GM21526 (cell line): ENCODE results near the gene DRD2.

Source experiments
- ATAC-seq: cut with Tn5 transposase; IDR thresholded peaks from one replicate; pipeline ENCODE4 v1.9.1; 2021; ENCODE audit warnings: moderate library complexity; ENCODE audit not compliant: unreplicated experiment, low FRiP score

Gene DRD2

GRCh38 chr11:113487622-113488021 is 12.4 kb upstream of the DRD2 start:
- ATAC-seq: no peak

- ATAC-seq: no peak
Observed at GRCh38 chr11:113484223-113484622, 9.0 kb upstream of the DRD2 start.

DNA sequence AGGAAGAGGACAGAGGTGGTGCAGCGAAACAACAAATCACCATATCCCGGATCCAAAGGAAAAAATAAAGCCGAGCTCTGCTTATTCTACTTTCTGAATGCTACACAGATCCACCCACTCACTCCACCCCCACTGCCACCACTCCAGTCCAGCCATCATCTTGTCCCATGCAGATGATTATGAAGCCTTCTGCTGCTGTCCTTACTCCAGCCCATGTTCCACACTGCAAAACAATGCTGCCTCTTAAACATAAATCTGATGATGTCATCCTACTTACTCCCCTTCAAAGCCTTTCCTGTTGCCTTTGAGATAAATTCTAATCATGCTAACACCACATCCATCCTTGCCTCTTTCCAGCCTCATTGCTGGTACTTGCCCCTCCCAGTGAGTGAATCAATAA is 6.5 kb upstream of the DRD2 start:
- ATAC-seq: no peak

GRCh38 chr11:113481226-113481625 is 6.0 kb upstream of the DRD2 start:
- no peak for ATAC-seq

- no peak for ATAC-seq
Observed at GRCh38 chr11:113477321-113477720, 2.1 kb upstream of the DRD2 start.

DNA sequence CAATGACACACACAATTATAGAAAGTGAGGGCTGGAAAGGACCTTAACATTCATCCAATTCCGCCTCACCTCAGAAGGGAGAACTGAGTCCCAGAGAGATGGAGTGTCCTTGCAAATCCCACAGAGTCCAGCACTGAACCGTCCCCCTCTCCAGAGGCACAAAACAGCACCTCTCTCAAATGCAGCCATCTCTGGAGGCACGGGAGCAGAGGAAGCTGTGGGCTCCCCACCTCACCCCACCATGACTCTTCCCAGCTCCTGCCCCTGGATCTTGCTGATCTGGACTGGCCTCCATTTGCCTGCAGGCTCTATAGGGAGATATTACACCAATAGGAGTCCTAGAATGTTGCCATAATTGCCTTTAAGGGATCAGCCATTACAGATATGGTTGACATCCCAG is 1.4 kb upstream of the DRD2 start:
- ATAC-seq: no peak

- ATAC-seq: no peak
Observed at GRCh38 chr11:113474362-113475159, 637 bp downstream of the DRD2 start.

GRCh38 chr11:113473983-113474361 is 1.2 kb downstream of the DRD2 start:
- ATAC-seq: no peak

DNA sequence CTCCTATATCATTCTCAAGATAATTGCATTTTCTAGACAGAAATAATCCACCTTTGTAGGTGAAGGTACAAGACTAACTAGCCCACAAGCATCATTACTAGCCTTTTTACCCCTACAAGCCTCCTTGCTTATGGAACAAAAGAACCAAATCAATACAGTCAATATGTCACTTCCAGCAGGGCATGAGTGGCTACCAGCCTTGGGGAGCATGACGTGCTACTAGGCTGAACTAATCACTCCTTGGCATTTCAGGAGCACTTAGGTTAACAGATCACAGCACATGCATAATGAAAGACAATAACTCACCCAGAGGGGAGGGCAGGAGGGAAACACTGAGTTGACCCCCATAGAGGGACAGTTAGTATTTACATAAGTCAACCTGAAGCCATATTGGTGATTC is 2.7 kb downstream of the DRD2 start:
- ATAC-seq: no peak

GRCh38 chr11:113470233-113470632 is 5.0 kb downstream of the DRD2 start:
- ATAC-seq: no peak

GRCh38 chr11:113468726-113469345 is 6.4 kb downstream of the DRD2 start:
- ATAC-seq: no peak

- ATAC-seq: no peak
Observed at GRCh38 chr11:113467545-113467944, 7.7 kb downstream of the DRD2 start.

DNA sequence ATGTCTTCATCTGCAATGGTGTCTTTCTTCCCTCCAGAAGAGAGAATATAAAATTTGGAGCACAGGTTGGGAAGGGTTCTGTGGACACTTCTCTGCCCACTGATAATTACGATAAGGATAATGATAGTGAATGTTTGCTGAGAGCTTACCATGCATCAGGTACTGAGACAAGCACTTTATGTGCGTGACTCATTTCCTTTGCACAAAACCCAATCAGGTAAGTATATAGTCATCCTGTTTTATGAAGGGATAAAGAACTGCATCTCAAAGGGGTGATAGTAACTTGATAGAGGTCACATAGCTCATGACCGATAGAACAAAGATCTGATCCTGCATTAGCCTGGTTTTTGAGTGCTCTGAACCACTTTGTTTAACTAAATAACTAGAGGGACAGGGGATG is 9.4 kb downstream of the DRD2 start:
- no peak for ATAC-seq

DNA sequence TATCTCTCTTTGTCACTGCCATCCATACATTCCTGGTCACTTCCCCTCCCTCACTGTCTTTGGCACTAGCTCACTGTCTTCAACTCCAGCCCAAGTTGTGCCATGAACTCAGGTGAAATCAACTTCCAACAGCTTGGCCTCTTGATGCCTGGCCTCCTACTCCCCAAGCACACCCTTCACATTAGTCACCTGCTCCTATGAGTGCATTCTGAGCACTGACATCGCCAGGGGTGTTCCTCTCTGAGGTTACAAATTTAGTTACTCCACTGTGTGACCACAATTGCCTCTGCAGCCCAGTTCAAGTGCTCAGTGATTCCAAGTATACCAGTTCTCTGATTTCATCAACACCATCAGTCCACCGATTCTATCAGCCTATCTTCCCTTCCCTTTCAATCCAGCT is 10.8 kb downstream of the DRD2 start:
- ATAC-seq: no peak

DNA sequence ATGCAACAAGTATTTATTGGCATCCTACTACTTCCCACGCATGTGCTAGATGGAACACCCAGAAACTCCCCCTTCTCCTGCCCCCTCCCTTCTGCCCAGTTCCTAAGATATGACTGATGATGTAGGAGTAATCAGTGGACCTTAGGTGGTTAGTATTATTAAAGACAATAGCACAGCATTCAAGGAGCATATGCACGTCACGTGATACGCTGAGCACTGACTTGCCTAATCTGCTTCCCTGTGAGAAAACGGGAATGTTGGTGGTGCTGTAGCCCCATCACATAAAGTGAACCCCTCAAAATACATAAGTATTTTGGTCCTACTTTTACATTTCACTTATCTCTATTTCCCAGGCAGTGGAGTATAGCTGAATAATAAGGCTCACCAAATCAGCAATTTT is 12.4 kb downstream of the DRD2 start:
- no peak for ATAC-seq

GRCh38 chr11:113461639-113462038 is 13.6 kb downstream of the DRD2 start:
- no peak for ATAC-seq

- ATAC-seq: no peak
Observed at GRCh38 chr11:113460469-113460868, 14.7 kb downstream of the DRD2 start.

- ATAC-seq: no peak
Observed at GRCh38 chr11:113458189-113458588, 17.0 kb downstream of the DRD2 start.

DNA sequence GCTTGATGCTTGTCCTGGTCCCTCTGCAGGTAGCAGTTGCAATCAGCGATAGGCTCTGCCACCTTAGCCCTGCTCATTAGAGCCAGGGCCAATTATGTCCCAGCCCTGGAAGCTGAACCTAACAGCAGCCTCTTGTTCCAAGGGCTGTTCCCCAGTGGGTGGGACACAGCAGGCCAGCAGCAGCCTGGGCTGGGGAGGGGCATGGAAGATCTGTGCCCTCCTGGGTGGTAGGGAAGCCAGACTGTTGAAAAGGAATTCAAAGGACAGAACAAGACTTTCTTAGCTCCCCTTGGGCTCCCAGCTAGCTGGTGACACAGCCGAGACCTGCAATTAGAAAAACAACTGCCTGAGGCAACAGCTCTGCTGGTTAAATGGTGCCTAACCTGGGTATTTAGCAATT is 17.4 kb downstream of the DRD2 start:
- no peak for ATAC-seq

DNA sequence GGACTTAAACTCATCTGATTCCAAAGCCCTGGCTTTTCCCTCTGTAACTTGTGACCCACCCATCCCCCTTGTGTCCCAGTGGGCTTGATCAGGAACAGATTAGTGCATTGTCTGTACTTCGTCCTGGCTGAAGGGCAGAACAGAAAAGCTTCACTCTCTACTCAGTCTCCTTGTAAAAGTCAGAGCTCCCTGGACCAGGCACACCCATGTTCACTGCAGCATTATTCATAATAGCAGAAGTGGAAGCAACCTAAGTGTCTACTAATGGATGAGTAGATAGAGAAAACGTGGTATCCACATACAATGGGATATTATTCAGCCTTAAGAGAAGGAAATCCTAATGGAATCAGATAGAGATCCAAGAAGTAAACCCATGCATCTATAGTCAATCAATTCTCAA is 20.7 kb downstream of the DRD2 start:
- ATAC-seq: no peak

- no peak for ATAC-seq
Observed at GRCh38 chr11:113449743-113450142, 25.5 kb downstream of the DRD2 start.

- no peak for ATAC-seq
Observed at GRCh38 chr11:113448316-113448677, 26.9 kb downstream of the DRD2 start.
